ENCODE measurements around the gene POLN.

POLN gene

DNA sequence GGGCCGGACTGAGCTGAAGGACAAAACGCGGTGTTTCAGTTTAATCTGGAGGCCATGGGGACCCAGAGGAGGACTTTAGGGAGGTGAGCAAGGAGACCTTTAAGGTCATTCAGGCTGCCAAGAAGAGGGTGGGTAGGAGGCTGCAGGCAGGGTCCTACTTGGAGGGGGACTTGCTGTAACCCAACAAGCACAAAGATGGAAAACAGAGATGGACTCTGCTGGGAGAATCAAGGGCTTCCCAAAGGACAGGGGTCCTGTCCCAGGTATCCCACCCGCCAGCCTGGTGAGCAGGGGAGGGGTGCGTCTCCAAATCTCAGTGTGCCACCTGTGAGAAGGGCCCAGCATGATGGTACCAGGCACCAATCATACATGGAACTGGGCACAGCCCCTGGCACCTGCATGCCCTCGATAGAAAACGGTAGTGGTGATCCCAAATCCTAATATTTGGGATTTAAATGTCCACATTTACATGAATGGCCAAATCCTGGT is 3.9 kb upstream of the POLN start:
- no peak for ATAC-seq (ENCODE audit: low read depth)

DNA sequence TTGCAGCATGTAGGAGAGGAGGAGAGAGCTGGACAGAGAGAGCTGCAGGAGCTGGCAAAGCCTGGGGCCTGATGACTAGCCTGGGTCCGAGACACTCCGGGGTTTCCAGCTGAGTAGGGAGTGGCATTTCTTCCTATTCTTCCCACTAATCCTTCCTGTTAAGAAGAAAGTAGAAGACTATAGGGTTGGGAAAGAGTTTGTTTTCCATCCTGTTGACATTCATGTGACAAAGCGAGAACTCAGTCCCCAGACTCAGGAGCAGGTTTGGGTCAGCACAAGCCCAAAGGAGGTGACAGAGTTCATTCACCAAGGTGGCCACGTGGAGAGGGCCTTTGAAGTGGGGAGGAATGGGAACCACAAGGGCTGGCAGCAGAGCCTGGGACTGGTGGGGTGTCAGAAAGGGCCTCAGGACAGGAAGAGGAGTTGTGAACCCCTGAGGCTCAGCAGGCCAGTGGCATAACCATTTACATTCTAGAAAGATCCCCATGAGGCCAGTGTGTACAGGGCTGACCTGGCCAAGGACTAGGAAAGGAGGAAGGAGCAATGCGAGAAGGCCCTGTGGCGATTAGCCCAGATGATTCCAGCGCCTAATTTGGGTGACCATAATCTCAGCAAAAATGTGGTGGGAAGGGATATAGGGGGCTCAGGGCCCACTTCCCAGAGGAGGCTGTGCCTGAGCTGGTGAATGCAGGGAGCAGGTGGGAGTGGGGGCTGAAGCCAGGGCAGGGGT is 3.3 kb upstream of the POLN start:
- TF ChIP-seq, protein P1, sequence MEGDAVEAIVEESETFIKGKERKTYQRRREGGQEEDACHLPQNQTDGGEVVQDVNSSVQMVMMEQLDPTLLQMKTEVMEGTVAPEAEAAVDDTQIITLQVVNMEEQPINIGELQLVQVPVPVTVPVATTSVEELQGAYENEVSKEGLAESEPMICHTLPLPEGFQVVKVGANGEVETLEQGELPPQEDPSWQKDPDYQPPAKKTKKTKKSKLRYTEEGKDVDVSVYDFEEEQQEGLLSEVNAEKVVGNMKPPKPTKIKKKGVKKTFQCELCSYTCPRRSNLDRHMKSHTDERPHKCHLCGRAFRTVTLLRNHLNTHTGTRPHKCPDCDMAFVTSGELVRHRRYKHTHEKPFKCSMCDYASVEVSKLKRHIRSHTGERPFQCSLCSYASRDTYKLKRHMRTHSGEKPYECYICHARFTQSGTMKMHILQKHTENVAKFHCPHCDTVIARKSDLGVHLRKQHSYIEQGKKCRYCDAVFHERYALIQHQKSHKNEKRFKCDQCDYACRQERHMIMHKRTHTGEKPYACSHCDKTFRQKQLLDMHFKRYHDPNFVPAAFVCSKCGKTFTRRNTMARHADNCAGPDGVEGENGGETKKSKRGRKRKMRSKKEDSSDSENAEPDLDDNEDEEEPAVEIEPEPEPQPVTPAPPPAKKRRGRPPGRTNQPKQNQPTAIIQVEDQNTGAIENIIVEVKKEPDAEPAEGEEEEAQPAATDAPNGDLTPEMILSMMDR (IDR thresholded peaks at IDR 0.05; ENCODE audit: poor library complexity, severe bottlenecking) = no peak

More for the DNA sequence above, 3.9 kb upstream of the POLN start:
- H3K36me3 ChIP-seq (ENCODE audit: low read depth) = 0 out of 2 replicates have a peak, but pooled peaks cover 2% of the 10 kb centered on the region
- H3K9me3 ChIP-seq (ENCODE audit: severe bottlenecking) = no peaks in the 10 kb centered on the region
- no peak overlapping the region for H3K4me3 ChIP-seq (ENCODE audit: severe bottlenecking)
- peaks cover 1% of the 10 kb centered on the region for H3K4me1 ChIP-seq (ENCODE audit: insufficient read depth, poor library complexity, severe bottlenecking)
- H3K27me3 ChIP-seq (ENCODE audit: insufficient read depth, poor library complexity, severe bottlenecking) = no peaks in the 10 kb centered on the region
- TF ChIP-seq, protein P1 (IDR thresholded peaks at IDR 0.05; ENCODE audit: poor library complexity, severe bottlenecking) = no peak
- no peak overlapping the region for H3K27ac ChIP-seq (ENCODE audit: poor library complexity, severe bottlenecking)
- DNase-seq (ENCODE audit: low spot score) = no peak

DNA sequence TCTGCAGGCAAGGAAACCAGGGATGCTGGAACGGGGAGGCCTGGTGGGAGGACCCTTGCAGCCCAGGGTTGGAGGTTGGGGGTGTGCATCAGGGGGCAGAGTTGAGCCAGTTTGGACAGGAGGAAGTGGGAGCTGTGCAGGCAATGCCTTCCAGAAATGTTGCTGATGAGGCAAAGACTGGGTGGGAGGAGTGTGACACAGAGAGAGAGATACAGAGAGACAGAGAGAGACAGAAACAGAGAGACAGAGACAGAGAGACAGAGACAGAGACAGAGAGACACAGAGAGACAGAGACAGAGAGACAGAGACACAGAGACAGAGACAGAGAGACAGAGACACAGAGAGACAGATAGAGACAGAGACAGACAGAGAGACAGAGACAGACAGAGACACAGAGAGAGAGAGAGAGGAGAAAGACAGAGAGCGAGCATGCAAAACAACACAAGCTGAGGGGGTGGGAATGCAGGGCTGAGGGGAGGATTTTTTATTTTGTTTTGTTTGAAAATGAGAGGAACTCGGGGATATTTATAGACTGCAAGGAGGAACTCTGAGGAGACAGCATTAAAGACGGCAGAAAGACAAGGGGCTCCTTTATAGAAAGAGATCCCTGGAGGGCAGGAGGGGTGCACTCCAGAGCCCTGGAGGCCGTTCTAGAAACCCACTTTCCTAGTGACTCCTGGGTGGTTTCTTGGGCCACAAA is 1.9 kb upstream of the POLN start:
- Histone ChIP-seq H3K36me3 (ENCODE audit: low read depth) (peaks cover 21% of the 10 kb centered on the region), H3K4me1 (ENCODE audit: insufficient read depth, poor library complexity, severe bottlenecking) (peaks cover 20% of the 10 kb centered on the region), H3K27ac (ENCODE audit: poor library complexity, severe bottlenecking) (no peak overlapping the region), H3K9me3 (ENCODE audit: severe bottlenecking) (no peaks in the 10 kb centered on the region), H3K4me3 (ENCODE audit: severe bottlenecking) (no peak overlapping the region), H3K27me3 (ENCODE audit: insufficient read depth, poor library complexity, severe bottlenecking) (no peaks in the 10 kb centered on the region)
- DNase-seq (ENCODE audit: low spot score) (no peak), ATAC-seq (ENCODE audit: low read depth) (no peak)
- TF ChIP-seq, protein P1 (IDR thresholded peaks at IDR 0.05; ENCODE audit: poor library complexity, severe bottlenecking) = peak; percentile 2

More for the DNA sequence above, 3.3 kb upstream of the POLN start:
- no peaks in the 10 kb centered on the region for H3K27me3 ChIP-seq (ENCODE audit: insufficient read depth, poor library complexity, severe bottlenecking)
- H3K36me3 ChIP-seq (ENCODE audit: low read depth) = peaks cover 7% of the 10 kb centered on the region; the same call in 1 of the 2 replicates
- H3K9me3 ChIP-seq (ENCODE audit: severe bottlenecking) = no peaks in the 10 kb centered on the region
- peaks cover 6% of the 10 kb centered on the region for H3K4me1 ChIP-seq (ENCODE audit: insufficient read depth, poor library complexity, severe bottlenecking)
- no peak overlapping the region for H3K27ac ChIP-seq (ENCODE audit: poor library complexity, severe bottlenecking)
- no peak for ATAC-seq (ENCODE audit: low read depth)
- no peak overlapping the region for H3K4me3 ChIP-seq (ENCODE audit: severe bottlenecking)
- no peak for DNase-seq (ENCODE audit: low spot score)

DNA sequence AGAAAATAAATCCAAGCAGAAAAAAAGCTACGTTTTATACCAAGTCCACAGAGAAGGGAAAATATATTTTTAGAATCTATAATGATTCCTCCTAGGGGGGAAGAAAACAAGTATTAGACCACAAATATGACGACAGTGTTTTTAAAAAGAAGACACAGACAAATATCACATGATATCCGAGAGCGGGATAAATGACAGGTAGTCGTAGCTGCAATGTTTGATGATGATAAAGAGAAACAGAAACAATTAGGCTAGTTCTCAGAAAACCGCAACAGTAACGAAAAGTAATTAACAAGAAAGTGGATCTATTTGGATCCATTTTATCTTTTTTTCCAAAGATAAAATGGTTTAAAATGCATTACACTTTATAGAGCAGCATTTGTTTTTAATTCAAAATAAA is 918 bp downstream of the POLN start:
- no peaks in the 10 kb centered on the region for H3K27me3 ChIP-seq (ENCODE audit: insufficient read depth, poor library complexity, severe bottlenecking)
- peak overlapping the region; percentile 41 for H3K27ac ChIP-seq (ENCODE audit: poor library complexity, severe bottlenecking)
- TF ChIP-seq, protein P1 (IDR thresholded peaks at IDR 0.05; ENCODE audit: poor library complexity, severe bottlenecking) = no peak
- DNase-seq (ENCODE audit: low spot score) = no peak
- H3K36me3 ChIP-seq (ENCODE audit: low read depth) = peaks cover 44% of the 10 kb centered on the region
- peak overlapping the region; percentile 85 for H3K4me3 ChIP-seq (ENCODE audit: severe bottlenecking)
- ATAC-seq (ENCODE audit: low read depth) = no peak
- H3K9me3 ChIP-seq (ENCODE audit: severe bottlenecking) = no peaks in the 10 kb centered on the region
- H3K4me1 ChIP-seq (ENCODE audit: insufficient read depth, poor library complexity, severe bottlenecking) = peaks cover 20% of the 10 kb centered on the region
